ENCODE data around the gene REG4.

- TF ChIP-seq POLR2AphosphoS5 (IDR thresholded peaks at IDR 0.05; ENCODE audit: borderline replicate concordance, low read depth, low read length) (no peak), EZH2 (IDR thresholded peaks at IDR 0.05) (no peak), FOXP2 (optimal IDR thresholded peaks at IDR 0.05; ENCODE audit: control extremely low read depth, extremely low read length, insufficient read depth) (no peak)
Measured at GRCh38 chr1:119818181-119818580, 6.9 kb upstream of the REG4 start.

Data from SK-N-MC (cell line).